Measurements from ENCODE around the gene CCDC149.

Gene CCDC149

DNA sequence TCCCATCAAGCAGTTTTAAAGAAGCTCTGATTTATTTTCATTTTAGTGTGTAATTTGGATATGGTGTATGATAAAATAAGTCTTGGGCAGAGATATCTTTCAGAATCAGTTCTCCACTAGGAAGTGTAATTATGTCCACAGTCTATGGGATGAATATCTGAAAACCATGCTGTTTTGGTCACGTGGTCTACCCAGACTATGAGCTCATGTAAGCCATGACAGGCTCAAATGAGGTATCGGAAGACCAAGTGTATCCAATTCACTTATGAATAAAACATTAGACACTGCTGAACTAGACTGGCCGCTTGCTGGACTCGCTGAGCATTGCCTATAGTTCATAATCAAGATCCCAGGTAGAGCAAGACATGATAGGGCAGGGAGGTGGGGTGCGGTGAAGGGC lies 66.9 kb downstream of the CCDC149 start:
- TF ChIP-seq, protein P1, sequence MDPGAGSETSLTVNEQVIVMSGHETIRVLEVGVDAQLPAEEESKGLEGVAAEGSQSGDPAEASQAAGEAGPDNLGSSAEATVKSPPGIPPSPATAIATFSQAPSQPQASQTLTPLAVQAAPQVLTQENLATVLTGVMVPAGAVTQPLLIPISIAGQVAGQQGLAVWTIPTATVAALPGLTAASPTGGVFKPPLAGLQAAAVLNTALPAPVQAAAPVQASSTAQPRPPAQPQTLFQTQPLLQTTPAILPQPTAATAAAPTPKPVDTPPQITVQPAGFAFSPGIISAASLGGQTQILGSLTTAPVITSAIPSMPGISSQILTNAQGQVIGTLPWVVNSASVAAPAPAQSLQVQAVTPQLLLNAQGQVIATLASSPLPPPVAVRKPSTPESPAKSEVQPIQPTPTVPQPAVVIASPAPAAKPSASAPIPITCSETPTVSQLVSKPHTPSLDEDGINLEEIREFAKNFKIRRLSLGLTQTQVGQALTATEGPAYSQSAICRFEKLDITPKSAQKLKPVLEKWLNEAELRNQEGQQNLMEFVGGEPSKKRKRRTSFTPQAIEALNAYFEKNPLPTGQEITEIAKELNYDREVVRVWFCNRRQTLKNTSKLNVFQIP (CRISPR knock-in tag; IDR thresholded peaks at IDR 0.05; ENCODE audit: borderline replicate concordance, low read depth) = no peak
- TF ChIP-seq ZNF565 (CRISPR knock-in tag; conservative IDR thresholded peaks at IDR 0.05; ENCODE audit: low read depth) (no peak), SNAI2 (CRISPR knock-in tag; IDR thresholded peaks at IDR 0.05) (no peak), ZNF8 (CRISPR knock-in tag; IDR thresholded peaks at IDR 0.05) (no peak), ZNF70 (CRISPR knock-in tag; IDR thresholded peaks at IDR 0.05) (no peak), TCF4 (CRISPR knock-in tag; IDR thresholded peaks at IDR 0.05; ENCODE audit: borderline replicate concordance) (no peak), ISL1 (CRISPR knock-in tag; IDR thresholded peaks at IDR 0.05) (no peak), BACH2 (CRISPR knock-in tag; IDR thresholded peaks at IDR 0.05; ENCODE audit: borderline replicate concordance) (no peak), CSDC2 (CRISPR knock-in tag; IDR thresholded peaks at IDR 0.05) (no peak), OSR1 (CRISPR knock-in tag; IDR thresholded peaks at IDR 0.05) (no peak), ESRRG (CRISPR knock-in tag; IDR thresholded peaks at IDR 0.05) (no peak), ZFP3 (CRISPR knock-in tag; IDR thresholded peaks at IDR 0.05) (no peak), ZC3H10 (CRISPR knock-in tag; IDR thresholded peaks at IDR 0.05) (no peak), TOX (CRISPR knock-in tag; IDR thresholded peaks at IDR 0.05; ENCODE audit: borderline replicate concordance) (no peak), RARB (CRISPR knock-in tag; IDR thresholded peaks at IDR 0.05) (no peak), PPARA (CRISPR knock-in tag; IDR thresholded peaks at IDR 0.05; ENCODE audit: borderline replicate concordance) (no peak)
- TF ChIP-seq, protein P2, sequence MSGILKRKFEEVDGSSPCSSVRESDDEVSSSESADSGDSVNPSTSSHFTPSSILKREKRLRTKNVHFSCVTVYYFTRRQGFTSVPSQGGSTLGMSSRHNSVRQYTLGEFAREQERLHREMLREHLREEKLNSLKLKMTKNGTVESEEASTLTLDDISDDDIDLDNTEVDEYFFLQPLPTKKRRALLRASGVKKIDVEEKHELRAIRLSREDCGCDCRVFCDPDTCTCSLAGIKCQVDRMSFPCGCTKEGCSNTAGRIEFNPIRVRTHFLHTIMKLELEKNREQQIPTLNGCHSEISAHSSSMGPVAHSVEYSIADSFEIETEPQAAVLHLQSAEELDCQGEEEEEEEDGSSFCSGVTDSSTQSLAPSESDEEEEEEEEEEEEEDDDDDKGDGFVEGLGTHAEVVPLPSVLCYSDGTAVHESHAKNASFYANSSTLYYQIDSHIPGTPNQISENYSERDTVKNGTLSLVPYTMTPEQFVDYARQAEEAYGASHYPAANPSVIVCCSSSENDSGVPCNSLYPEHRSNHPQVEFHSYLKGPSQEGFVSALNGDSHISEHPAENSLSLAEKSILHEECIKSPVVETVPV (CRISPR knock-in tag; IDR thresholded peaks at IDR 0.05) = no peak
- TF ChIP-seq, protein P3, sequence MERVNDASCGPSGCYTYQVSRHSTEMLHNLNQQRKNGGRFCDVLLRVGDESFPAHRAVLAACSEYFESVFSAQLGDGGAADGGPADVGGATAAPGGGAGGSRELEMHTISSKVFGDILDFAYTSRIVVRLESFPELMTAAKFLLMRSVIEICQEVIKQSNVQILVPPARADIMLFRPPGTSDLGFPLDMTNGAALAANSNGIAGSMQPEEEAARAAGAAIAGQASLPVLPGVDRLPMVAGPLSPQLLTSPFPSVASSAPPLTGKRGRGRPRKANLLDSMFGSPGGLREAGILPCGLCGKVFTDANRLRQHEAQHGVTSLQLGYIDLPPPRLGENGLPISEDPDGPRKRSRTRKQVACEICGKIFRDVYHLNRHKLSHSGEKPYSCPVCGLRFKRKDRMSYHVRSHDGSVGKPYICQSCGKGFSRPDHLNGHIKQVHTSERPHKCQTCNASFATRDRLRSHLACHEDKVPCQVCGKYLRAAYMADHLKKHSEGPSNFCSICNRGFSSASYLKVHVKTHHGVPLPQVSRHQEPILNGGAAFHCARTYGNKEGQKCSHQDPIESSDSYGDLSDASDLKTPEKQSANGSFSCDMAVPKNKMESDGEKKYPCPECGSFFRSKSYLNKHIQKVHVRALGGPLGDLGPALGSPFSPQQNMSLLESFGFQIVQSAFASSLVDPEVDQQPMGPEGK (CRISPR knock-in tag; IDR thresholded peaks at IDR 0.05; ENCODE audit: borderline replicate concordance) = no peak
- TF ChIP-seq, protein P4, sequence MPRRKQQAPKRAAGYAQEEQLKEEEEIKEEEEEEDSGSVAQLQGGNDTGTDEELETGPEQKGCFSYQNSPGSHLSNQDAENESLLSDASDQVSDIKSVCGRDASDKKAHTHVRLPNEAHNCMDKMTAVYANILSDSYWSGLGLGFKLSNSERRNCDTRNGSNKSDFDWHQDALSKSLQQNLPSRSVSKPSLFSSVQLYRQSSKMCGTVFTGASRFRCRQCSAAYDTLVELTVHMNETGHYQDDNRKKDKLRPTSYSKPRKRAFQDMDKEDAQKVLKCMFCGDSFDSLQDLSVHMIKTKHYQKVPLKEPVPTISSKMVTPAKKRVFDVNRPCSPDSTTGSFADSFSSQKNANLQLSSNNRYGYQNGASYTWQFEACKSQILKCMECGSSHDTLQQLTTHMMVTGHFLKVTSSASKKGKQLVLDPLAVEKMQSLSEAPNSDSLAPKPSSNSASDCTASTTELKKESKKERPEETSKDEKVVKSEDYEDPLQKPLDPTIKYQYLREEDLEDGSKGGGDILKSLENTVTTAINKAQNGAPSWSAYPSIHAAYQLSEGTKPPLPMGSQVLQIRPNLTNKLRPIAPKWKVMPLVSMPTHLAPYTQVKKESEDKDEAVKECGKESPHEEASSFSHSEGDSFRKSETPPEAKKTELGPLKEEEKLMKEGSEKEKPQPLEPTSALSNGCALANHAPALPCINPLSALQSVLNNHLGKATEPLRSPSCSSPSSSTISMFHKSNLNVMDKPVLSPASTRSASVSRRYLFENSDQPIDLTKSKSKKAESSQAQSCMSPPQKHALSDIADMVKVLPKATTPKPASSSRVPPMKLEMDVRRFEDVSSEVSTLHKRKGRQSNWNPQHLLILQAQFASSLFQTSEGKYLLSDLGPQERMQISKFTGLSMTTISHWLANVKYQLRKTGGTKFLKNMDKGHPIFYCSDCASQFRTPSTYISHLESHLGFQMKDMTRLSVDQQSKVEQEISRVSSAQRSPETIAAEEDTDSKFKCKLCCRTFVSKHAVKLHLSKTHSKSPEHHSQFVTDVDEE (CRISPR knock-in tag; IDR thresholded peaks at IDR 0.05) = no peak
- no peak for ATAC-seq

DNA sequence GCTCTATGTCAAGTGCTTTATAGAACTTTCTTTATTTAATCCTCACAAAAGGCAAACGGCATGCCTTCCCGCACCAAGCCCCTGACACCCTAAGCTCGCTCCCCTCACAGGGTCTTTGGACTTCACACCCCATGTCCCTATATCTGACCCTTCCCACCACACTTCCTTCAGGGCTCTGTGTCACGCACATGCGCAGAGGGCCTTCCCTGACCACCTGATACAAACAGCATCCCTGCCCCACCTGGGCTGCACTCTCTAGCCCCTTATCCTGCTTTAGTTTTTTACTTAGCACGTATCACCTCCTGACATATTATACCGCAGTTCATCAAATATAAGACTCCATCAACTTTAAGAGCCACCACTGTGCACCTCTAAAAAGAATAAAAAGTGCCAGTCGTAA lies 67.7 kb downstream of the CCDC149 start:
- no peak for ATAC-seq
- TF ChIP-seq OSR1 (CRISPR knock-in tag; IDR thresholded peaks at IDR 0.05) (no peak), ZC3H10 (CRISPR knock-in tag; IDR thresholded peaks at IDR 0.05) (no peak), ZFP30 (CRISPR knock-in tag; IDR thresholded peaks at IDR 0.05) (no peak), BACH2 (CRISPR knock-in tag; IDR thresholded peaks at IDR 0.05; ENCODE audit: borderline replicate concordance) (no peak), TCF4 (CRISPR knock-in tag; IDR thresholded peaks at IDR 0.05; ENCODE audit: borderline replicate concordance) (no peak), ZNF565 (CRISPR knock-in tag; conservative IDR thresholded peaks at IDR 0.05; ENCODE audit: low read depth) (no peak), GLIS3 (CRISPR knock-in tag; IDR thresholded peaks at IDR 0.05) (no peak), ARNTL (CRISPR knock-in tag; IDR thresholded peaks at IDR 0.05; ENCODE audit: borderline replicate concordance, low read depth) (no peak), SNAI2 (CRISPR knock-in tag; IDR thresholded peaks at IDR 0.05) (no peak), ZFP3 (CRISPR knock-in tag; IDR thresholded peaks at IDR 0.05) (no peak)
- TF ChIP-seq, protein P4 (CRISPR knock-in tag; IDR thresholded peaks at IDR 0.05) = no peak
- TF ChIP-seq, protein P5, sequence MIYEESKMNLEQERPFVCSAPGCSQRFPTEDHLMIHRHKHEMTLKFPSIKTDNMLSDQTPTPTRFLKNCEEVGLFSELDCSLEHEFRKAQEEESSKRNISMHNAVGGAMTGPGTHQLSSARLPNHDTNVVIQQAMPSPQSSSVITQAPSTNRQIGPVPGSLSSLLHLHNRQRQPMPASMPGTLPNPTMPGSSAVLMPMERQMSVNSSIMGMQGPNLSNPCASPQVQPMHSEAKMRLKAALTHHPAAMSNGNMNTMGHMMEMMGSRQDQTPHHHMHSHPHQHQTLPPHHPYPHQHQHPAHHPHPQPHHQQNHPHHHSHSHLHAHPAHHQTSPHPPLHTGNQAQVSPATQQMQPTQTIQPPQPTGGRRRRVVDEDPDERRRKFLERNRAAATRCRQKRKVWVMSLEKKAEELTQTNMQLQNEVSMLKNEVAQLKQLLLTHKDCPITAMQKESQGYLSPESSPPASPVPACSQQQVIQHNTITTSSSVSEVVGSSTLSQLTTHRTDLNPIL (CRISPR knock-in tag; IDR thresholded peaks at IDR 0.05; ENCODE audit: low read depth) = no peak
- TF ChIP-seq, protein P2 (CRISPR knock-in tag; IDR thresholded peaks at IDR 0.05) = no peak
- TF ChIP-seq, protein P1 (CRISPR knock-in tag; IDR thresholded peaks at IDR 0.05; ENCODE audit: borderline replicate concordance, low read depth) = no peak

Measured in SK-N-SH treated with all-trans-retinoic acid at 6 μM for 48 hours (cell line).